Measurements from ENCODE around the gene DRAP1. TPM values are rescaled to one million over a fixed set of nuclear protein-coding genes. Genes with fewer than 3 reads are reported as not detected.

DRAP1 gene
- total RNA-seq, 1 donor from 2014 or later, result 68.5 TPM

DNA sequence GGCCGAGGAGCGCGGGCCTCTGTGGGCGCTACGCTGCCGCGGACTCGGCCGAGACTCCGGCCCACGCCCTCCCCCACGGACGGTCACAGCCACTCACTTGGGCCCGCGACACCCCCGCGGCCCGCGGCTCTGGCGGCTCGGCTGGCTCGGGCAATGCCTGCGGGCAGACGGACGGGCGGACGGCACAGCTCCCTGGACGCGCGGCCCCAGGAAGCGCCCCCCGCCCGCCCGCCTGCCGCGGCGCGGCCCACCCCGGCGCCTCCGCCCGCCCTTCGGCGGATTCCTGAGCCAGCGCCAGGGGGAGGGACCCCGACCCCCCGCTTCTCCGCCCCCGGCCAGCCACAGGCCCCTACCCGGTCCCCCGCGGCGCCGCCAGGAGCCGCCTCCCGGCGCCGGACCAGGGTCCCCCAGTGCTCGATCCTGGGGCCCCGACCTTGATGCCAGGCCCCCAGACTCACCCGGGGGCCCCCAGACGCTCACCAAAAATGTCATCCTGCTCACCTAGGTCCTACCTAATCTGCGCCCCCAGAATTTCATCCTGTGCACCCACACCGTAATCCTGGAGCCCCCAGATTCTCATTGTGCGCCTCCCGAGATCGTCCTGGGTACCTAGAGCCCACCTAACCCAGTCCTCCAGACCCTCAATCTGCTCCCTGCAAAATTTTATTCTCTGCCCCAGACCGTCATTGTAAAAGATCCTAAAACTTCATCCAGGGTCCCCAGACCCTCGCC is 46.5 kb upstream of the DRAP1 start, which contains the start of gene EFEMP2:
Gene EFEMP2, minus strand, starts transcription at position 215 of the 732 bp plus-strand sequence. CDS start 446 bp downstream, outside the sequence.
- TF ChIP-seq, protein P1, sequence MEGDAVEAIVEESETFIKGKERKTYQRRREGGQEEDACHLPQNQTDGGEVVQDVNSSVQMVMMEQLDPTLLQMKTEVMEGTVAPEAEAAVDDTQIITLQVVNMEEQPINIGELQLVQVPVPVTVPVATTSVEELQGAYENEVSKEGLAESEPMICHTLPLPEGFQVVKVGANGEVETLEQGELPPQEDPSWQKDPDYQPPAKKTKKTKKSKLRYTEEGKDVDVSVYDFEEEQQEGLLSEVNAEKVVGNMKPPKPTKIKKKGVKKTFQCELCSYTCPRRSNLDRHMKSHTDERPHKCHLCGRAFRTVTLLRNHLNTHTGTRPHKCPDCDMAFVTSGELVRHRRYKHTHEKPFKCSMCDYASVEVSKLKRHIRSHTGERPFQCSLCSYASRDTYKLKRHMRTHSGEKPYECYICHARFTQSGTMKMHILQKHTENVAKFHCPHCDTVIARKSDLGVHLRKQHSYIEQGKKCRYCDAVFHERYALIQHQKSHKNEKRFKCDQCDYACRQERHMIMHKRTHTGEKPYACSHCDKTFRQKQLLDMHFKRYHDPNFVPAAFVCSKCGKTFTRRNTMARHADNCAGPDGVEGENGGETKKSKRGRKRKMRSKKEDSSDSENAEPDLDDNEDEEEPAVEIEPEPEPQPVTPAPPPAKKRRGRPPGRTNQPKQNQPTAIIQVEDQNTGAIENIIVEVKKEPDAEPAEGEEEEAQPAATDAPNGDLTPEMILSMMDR (IDR thresholded peaks at IDR 0.05; ENCODE audit: unreplicated experiment), result no peak
- H3K4me1 Mint-ChIP-seq, result peaks cover 20% of the 10 kb centered on the region
- H3K4me3 Mint-ChIP-seq, result peak within 1 kb of the TSS; percentile 96
- no peaks in the 10 kb centered on the region for H3K27me3 Mint-ChIP-seq (ENCODE audit: low read depth)
- H3K9me3 Mint-ChIP-seq, result no peaks in the 10 kb centered on the region
- H3K36me3 Mint-ChIP-seq, result peaks cover 6% of the 10 kb centered on the region
- DNase-seq (ENCODE audit: low spot score in 2 of 2, unreplicated experiment in 2 of 2), result peak; percentile 64 to 75
- peak within 1 kb of the TSS; percentile 97 for H3K27ac Mint-ChIP-seq

DNA sequence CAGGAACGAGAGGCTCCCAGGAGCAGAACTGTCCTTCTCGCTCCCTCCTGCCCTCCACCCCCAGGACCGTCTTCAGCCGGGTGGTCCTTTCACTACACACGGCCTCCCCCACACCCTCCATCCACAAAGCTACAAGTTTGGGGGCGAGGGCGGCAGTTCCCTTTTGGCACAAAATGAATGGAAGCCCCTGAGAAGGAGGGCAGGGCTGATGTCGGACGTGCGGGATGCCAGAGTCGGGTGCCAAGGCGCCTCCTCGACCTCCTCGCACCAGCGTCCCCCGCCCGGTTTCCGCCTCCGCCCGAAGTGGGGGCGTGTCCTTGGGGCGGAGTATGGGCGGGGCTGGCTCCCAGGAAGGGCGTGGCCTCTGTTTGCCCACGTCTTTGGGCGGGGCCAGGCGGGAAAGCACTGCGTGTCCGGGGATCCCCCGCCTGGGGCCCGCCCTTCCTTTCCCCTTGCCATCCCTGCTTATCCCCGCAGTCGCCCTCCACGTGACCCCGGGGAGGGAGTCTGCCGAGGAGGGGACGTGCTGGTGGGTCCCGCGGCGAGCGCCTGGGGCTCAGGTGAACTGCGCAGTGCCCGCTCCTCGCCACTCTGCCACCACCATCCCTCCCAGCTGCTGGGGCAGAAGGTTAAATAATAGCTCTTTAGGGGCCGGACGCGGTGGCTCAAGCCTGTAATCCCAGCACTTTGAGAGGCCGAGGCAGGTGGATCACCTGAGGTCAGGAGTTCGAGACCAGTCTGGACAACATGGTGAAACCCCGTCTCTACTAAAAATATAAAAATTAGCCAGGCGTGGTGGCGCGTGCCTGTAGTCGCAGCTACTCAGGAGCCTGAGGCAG is 45.7 kb upstream of the DRAP1 start:
- no peaks in the 10 kb centered on the region for H3K9me3 Mint-ChIP-seq
- peak; percentile 92 to 98 for DNase-seq (ENCODE audit: low spot score in 2 of 2, unreplicated experiment in 2 of 2)
- peak overlapping the region; percentile 96 for H3K4me3 Mint-ChIP-seq
- TF ChIP-seq, protein P1 (IDR thresholded peaks at IDR 0.05; ENCODE audit: unreplicated experiment), result no peak
- peaks cover 5% of the 10 kb centered on the region for H3K36me3 Mint-ChIP-seq
- H3K27me3 Mint-ChIP-seq (ENCODE audit: low read depth), result no peaks in the 10 kb centered on the region
- H3K27ac Mint-ChIP-seq, result peak overlapping the region; percentile 97
- peaks cover 20% of the 10 kb centered on the region for H3K4me1 Mint-ChIP-seq

DNA sequence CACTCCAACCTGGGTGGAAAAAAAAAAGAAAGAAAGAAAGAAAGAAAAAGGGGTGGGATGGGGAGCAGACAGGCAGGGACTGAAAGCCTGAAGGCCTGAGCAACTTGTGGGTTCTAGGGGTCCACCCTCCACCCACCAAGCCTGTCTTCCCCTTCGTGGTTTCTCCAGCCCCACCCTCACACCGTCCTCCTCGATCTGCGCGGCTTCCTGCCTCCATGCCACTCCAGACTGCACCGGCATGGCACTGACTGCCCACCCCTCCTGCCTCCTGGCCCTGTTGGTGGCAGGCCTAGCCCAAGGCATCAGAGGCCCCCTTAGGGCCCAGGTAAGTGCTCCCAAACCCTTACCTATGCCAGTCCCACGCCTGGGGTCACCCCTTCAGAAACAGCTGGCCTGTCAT is 39.6 kb upstream of the DRAP1 start, which contains the start of gene CTSW:
Gene CTSW, plus strand, starts transcription at position 221 of the 400 bp plus-strand sequence. Its CDS starts 18 bp downstream, at position 239.
- Mint-ChIP-seq H3K9me3 (no peaks in the 10 kb centered on the region), H3K27me3 (ENCODE audit: low read depth) (no peaks in the 10 kb centered on the region), H3K4me1 (peaks cover 2% of the 10 kb centered on the region), H3K27ac (no peak within 1 kb of the TSS), H3K36me3 (peaks cover 3% of the 10 kb centered on the region), H3K4me3 (no peak within 1 kb of the TSS)
- no peak for DNase-seq (ENCODE audit: low spot score in 2 of 2, unreplicated experiment in 2 of 2)
- TF ChIP-seq, protein P1 (IDR thresholded peaks at IDR 0.05; ENCODE audit: unreplicated experiment), result no peak

DNA sequence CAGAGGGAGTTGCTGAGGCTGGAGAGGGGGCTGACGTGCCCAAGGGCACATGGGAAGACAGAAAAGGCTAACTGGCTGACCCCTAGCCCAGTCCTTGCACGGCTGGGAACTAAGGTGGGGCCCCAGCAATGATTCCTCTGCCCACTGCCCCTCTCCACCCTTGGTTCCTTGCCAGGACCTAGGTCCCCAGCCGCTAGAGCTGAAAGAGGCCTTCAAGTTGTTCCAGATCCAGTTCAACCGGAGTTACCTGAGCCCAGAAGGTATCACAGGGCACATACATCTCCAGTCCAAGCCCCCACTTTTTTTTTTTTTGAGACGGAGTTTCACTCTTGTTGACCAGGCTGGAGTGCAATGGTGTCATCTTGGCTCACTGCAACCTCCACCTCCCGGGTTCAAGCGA is 39.2 kb upstream of the DRAP1 start:
- peaks cover 5% of the 10 kb centered on the region for H3K36me3 Mint-ChIP-seq
- H3K4me3 Mint-ChIP-seq, result no peak overlapping the region
- H3K27me3 Mint-ChIP-seq (ENCODE audit: low read depth), result no peaks in the 10 kb centered on the region
- H3K27ac Mint-ChIP-seq, result no peak overlapping the region
- peaks cover 4% of the 10 kb centered on the region for H3K4me1 Mint-ChIP-seq
- DNase-seq (ENCODE audit: low spot score in 2 of 2, unreplicated experiment in 2 of 2), result no peak
- no peaks in the 10 kb centered on the region for H3K9me3 Mint-ChIP-seq
- TF ChIP-seq, protein P1 (IDR thresholded peaks at IDR 0.05; ENCODE audit: unreplicated experiment), result no peak

DNA sequence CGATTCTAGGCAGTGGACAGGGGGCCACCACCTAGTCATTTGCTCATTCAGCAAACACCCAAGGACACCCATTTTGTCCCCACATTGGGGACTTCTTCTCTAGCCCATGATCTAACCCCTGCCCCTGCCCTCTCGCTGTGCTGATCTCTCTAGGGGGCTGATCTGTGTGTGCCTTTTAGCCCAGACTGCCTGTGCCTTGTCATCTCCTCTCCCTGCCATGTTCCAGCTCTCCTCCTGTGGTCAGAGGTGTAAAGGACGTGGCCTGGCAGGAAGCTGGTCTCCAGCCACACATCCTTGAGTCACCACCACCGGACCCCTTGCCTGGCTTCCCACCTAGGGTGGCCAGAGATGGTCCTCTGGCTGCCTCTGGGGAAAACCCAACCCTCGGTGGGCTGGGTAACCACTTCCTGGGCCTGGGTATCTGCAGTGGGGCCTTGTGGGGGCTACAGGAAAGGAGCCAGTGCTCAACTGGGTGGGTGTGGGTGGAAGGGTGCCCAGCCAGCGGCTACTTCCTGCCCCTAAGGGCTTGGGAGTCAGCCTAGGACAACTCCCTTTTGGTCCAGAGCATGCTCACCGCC is 38.3 kb upstream of the DRAP1 start:
- Mint-ChIP-seq H3K27ac (no peak overlapping the region), H3K4me1 (peaks cover 4% of the 10 kb centered on the region), H3K9me3 (no peaks in the 10 kb centered on the region), H3K36me3 (peaks cover 9% of the 10 kb centered on the region), H3K4me3 (no peak overlapping the region), H3K27me3 (ENCODE audit: low read depth) (no peaks in the 10 kb centered on the region)
- no peak for DNase-seq (ENCODE audit: low spot score in 2 of 2, unreplicated experiment in 2 of 2)
- TF ChIP-seq, protein P1 (IDR thresholded peaks at IDR 0.05; ENCODE audit: unreplicated experiment), result no peak

Data from mesothelial cell of epicardium (in vitro differentiated cells).